ENCODE measurements around the gene CCDC85C.

The CCDC85C gene

GRCh38 chr14:99562856-99563748 is 40.9 kb downstream of the CCDC85C start:
- H3K4me1 ChIP-seq: peaks cover 74% of the 10 kb centered on the region
- H3K36me3 ChIP-seq: peaks cover 12% of the 10 kb centered on the region
- TF ChIP-seq, protein P1, sequence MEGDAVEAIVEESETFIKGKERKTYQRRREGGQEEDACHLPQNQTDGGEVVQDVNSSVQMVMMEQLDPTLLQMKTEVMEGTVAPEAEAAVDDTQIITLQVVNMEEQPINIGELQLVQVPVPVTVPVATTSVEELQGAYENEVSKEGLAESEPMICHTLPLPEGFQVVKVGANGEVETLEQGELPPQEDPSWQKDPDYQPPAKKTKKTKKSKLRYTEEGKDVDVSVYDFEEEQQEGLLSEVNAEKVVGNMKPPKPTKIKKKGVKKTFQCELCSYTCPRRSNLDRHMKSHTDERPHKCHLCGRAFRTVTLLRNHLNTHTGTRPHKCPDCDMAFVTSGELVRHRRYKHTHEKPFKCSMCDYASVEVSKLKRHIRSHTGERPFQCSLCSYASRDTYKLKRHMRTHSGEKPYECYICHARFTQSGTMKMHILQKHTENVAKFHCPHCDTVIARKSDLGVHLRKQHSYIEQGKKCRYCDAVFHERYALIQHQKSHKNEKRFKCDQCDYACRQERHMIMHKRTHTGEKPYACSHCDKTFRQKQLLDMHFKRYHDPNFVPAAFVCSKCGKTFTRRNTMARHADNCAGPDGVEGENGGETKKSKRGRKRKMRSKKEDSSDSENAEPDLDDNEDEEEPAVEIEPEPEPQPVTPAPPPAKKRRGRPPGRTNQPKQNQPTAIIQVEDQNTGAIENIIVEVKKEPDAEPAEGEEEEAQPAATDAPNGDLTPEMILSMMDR (IDR thresholded peaks at IDR 0.05; ENCODE audit: low read depth, low read length): peak; percentile 76
- DNase-seq: peak; percentile 93
- no peaks in the 10 kb centered on the region for H3K27me3 ChIP-seq
- peak overlapping the region; percentile 40 for H3K4me3 ChIP-seq (ENCODE audit: low read depth, low read length)
- H3K9me3 ChIP-seq: no peaks in the 10 kb centered on the region

DNA sequence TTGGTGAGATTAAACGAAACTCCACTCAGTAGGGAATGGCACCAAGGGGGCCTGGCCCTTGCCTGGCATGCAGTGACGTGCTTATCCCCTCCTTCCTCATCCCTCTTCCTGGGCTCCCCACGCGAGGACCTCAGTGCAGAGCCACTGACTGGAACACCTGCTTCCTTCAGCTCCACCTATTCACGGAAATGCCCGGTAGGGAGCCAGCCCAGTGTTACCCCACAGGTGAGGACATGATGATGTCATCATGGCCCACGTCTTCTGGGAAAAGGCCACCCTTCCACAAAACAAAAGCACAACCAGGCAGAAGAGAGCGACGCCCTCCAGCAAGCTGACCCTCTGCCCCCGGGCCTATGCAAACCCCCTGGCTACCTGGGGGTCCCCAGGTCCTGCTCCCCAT is 42.1 kb downstream of the CCDC85C start:
- DNase-seq: no peak
- H3K9me3 ChIP-seq: no peaks in the 10 kb centered on the region
- TF ChIP-seq, protein P1 (IDR thresholded peaks at IDR 0.05; ENCODE audit: low read depth, low read length): no peak
- no peak overlapping the region for H3K4me3 ChIP-seq (ENCODE audit: low read depth, low read length)
- peaks cover 14% of the 10 kb centered on the region for H3K36me3 ChIP-seq
- H3K4me1 ChIP-seq: peaks cover 68% of the 10 kb centered on the region
- no peaks in the 10 kb centered on the region for H3K27me3 ChIP-seq

DNA sequence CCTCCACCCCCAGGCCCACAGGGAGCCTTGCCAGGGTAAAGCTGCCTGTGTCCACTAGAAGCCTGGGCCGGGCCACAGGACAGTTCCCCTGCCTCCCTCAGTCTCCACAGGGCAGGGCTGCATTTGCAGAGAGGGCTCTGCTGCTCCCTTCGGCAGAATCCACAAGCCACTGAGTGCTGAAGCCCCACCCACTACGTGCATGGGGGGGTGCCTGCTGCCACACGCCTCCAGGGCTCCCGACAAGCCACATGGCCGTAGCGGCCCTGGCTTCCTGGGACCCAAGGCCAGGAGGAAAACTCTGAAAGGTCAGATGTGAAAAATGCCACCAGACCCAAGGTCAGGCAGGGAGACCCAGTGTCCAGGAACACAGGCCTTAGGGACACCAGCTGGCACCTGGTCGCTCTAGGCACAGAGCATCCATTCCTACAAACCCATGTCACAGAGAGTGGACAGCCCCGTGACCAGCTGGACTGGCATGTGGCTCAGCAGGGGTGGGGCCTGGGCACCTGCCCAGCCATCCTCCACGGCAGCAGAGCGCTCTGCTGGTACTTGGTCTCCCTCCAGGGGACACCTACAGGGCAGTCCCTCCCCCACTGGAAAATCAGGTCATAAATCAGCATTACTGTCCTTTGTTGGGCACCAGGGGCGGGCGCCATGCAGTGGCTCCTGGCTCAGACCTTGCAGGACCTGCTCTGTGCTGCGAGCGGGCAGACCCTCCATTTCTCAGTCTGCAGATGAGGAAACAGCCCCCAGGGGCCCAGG is 42.9 kb downstream of the CCDC85C start:
- H3K27me3 ChIP-seq: no peaks in the 10 kb centered on the region
- H3K9me3 ChIP-seq: no peaks in the 10 kb centered on the region
- H3K4me3 ChIP-seq (ENCODE audit: low read depth, low read length): peak overlapping the region; percentile 12; the same call in 1 of the 2 replicates
- DNase-seq: peak; percentile 70
- TF ChIP-seq, protein P1 (IDR thresholded peaks at IDR 0.05; ENCODE audit: low read depth, low read length): no peak
- peaks cover 14% of the 10 kb centered on the region for H3K36me3 ChIP-seq
- H3K4me1 ChIP-seq: peaks cover 60% of the 10 kb centered on the region

- Histone ChIP-seq H3K36me3 (peaks cover 14% of the 10 kb centered on the region), H3K4me1 (peaks cover 53% of the 10 kb centered on the region), H3K4me3 (ENCODE audit: low read depth, low read length) (no peak overlapping the region), H3K27me3 (no peaks in the 10 kb centered on the region), H3K9me3 (no peaks in the 10 kb centered on the region)
- TF ChIP-seq, protein P1 (IDR thresholded peaks at IDR 0.05; ENCODE audit: low read depth, low read length): no peak
- DNase-seq: no peak
Observed at GRCh38 chr14:99560403-99560802, 43.6 kb downstream of the CCDC85C start.

GRCh38 chr14:99559286-99559990 is 44.6 kb downstream of the CCDC85C start:
- TF ChIP-seq, protein P1 (IDR thresholded peaks at IDR 0.05; ENCODE audit: low read depth, low read length): no peak
- Histone ChIP-seq H3K4me3 (ENCODE audit: low read depth, low read length) (no peak overlapping the region), H3K4me1 (peaks cover 46% of the 10 kb centered on the region), H3K27me3 (no peaks in the 10 kb centered on the region), H3K9me3 (no peaks in the 10 kb centered on the region), H3K36me3 (peaks cover 14% of the 10 kb centered on the region)
- no peak for DNase-seq
